NCI-H1417 (cell line): Measurements from ENCODE around the gene ADPRM.

ENCODE experiments used
- DNase-seq, 3 experiments: peaks; one replicate each; lab custom pipeline; 2025; lab: John Stamatoyannopoulos, UW

The ADPRM gene

DNA sequence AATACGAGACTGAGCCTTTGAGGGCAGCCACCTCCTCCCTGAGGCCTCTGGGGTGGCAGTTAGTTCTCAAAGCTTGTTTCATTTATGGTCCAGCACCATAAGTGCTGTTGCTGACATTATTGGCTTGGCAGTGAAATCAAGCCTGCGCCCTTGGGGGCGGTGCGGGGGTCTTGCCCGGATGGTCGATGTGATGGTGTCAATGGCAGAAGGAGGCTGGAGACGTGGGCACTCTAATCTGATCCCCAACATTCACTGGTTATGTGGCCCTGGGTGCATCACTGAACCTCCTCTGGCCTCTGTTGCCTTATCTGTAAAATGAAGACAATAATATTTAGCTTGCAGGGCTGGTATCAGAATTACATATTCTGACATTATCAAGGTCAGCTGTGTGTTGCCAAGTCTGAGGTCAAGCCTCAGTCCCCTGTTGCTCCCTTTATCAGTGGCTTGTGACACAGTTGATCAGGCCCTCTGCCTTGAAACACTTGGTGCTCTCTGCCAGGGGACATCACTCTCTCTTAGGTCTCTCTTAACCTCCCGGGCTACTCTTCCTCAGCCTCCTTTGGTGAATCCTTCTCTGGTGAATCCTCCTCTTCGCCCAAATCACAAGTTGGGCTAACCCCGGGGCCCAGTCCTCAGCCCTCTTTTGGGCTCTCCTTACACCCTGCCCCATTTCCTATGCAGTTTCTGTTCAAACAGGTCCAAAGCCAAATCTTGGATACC is 44.2 kb downstream of the ADPRM start:
- no peak for DNase-seq

DNA sequence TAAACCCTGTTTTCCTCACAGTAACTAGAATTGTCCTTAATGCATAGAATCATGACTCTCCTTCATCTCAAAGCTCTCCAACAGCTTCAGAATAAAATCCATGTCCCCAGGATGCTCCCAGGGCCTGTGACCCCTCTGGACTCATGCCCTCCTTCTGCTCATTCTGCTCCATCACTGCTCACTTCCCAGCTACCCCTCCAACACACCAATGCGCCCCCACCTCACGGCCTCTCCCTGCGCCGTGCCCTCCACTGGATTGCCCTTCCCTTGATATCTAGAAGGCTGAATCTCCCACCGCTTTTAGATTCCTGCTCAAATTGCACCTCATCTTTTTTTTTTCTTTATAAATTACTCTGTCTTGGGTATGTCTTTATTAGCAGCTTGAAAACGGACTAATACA is 45.0 kb downstream of the ADPRM start:
- no peak for DNase-seq

DNA sequence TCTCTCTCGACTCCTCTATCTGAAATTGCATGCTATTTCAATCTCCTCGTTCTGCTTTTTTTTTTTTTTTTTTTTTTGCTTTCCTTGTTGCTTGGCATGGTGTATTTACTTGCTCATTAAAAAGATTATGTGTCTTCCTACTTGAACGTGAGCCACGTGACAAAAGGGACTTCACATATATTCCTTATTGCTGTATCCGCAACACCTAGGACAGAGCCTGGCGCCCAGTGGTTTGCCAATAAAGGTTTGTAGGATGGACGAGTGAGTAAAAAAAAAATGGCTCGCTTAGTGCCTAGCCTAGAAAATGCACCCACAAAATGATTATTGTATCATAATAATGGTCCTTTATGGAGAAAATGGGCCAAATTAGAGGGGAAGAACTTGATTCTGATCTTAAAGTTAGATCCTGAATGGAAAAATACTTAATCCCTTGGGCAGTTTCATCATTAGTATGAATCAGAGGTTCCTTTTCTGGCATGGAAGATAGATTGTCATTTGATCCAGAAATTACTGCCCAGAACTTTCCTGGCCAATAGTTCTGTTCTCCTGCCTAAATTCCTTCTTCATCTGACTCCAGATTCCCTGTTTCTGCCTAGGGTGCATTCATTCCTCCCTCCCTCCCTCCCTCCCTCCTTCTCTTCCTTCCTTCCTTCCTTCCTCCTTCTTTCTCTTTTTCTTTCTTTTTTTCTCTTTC is 46.1 kb downstream of the ADPRM start:
- no peak for DNase-seq

DNA sequence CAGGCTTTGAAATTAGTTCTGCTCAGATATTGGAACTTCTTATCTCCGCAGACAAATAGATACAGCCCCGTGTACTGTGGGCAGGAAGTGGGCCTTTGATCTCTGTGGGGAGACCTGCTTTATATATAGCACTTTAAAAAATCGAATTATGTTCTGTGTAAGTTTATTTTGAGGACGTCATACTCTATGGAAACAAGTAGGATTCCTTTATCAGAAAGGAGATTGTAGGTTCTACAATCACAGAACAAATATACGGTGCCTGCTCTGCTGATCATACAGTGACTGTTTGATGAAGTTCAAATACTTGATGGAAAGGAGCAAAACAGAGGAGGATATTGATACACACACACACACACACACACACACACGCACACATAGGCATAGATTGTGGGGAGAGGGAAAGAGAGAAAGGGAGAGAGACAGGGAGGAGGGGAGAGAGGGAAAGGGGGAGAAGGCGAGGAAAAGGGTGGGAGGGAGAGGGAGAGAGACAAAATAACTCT is 47.2 kb downstream of the ADPRM start:
- no peak for DNase-seq

DNA sequence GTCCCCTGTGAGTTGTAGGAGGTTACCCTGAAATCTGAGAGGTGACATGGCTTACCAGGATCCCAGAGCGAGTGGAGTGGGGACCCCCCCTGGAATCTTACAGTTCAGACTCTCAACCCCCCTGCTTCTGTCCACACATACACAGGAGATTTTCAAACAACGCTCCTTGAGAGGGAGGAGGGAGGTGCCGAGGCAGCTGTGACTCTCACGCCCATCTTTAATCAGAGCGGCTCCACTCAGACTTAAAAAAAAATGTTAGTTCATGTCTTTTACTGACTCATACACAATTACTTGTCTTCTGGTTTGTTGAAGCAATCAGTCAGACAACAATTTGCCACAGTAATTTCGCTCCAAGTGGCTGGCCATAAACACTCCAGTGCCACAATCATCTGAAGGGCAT is 47.8 kb downstream of the ADPRM start:
- no peak for DNase-seq

DNA sequence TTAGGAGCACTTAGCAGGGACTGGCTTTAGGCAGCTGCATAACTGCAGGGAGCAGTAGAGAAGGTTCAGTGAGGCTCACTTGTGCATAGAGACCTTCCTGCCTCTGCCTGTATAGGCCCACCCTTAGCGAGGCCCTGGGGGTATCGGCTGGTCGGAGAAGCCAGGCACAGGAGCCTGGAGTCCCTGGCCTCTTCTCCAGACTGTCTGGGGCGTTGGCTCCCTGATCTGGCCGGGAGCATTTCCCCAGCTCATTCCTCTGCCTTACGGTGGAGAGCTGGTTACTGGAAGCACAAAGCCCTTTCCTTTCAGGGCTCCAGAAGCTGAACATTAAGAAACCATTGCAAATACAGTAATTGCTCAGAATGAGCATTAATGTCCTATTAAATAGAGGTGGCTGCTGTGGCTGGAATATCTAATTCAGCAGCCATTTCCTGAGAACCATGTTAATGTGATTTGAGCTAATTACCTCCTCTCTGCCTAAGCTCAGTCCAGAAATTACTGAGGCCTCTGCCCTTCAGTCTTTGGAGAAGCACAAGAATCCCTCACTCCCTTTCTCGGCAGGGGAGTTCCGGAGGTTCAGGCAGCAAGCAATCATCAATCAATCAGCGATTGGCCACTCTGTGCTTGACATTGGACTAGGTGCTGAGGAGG is 51.3 kb downstream of the ADPRM start:
- no peak for DNase-seq

DNA sequence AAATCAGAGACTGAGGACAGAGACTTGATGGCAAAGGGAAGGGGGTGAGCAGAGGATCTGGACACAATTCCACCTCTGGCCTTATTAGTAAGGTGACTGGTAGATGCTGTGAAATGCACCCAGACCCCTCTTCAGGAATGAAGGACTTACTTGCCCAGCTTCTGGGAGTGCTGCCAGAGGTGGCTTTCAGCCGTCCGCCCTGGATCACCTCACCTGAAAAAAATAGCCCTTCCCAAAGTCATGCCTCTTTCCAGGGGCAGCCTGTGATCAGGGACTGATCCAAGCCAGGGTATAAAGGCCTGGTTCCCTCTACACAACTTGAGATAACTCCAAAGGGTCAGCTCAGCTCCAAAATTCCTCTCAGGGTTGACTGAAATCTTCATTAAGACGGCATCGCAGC is 52.8 kb downstream of the ADPRM start:
- DNase-seq: no peak

DNA sequence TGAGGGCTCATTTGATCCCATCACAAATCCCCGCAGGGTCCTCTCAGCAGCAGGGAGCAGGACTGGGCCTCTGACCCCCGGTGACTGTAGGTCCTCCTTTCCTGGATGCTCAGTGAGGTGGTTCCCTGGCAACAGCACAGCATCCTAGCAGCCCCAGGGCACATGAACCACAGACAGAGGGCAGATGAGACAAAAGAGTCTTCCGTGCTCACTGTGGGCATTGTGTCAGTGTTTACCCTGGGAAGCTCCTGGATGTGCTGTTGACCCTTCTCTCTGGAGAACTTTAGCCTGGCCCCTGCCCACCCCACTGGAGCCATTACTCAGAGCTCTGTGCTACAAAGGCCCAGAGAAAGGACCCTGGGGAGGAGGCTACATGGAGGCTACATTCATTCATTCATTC is 54.2 kb downstream of the ADPRM start:
- peak in 2 of 3 experiments; percentile 2 to 44 for DNase-seq

DNA sequence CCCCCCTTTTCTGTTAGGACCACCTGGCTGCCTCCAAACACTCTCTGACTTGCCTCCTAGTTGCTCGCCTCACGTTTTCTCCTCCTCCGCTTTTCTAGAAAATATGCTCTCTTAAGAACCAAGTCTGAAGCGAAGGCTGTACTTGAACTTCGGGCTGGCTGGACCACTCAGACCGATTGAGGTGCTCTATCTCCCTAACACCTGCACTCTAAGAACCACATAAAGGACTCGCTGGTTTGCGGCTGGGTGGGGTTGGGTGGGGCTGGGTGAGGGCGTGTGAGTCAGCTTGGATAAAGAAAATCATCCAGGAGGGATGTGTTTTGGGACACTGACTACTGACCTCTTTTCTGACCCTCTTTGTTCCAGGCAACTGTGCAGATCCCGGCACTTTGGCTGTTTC is 55.3 kb downstream of the ADPRM start:
- DNase-seq: no peak

DNA sequence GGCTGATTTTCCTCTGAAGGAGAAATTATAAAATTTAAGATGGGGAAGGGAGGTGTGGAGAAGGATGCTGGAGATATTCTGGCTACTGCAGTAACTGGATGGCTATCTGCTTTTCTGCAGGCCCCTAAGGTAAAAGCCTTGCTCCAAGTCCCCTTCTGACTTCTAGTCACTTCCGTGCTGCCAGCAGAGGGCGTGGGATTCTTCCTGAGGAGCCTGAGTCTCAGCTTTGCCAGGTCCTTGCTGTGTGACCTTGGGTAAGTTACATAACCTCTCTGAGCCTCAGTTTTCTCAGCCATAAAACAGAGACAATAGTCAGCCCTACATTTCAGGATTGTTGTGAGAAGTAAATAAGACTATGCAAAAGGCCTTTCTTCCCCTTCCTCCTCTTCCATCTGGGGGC is 56.7 kb downstream of the ADPRM start:
- no peak for DNase-seq

DNA sequence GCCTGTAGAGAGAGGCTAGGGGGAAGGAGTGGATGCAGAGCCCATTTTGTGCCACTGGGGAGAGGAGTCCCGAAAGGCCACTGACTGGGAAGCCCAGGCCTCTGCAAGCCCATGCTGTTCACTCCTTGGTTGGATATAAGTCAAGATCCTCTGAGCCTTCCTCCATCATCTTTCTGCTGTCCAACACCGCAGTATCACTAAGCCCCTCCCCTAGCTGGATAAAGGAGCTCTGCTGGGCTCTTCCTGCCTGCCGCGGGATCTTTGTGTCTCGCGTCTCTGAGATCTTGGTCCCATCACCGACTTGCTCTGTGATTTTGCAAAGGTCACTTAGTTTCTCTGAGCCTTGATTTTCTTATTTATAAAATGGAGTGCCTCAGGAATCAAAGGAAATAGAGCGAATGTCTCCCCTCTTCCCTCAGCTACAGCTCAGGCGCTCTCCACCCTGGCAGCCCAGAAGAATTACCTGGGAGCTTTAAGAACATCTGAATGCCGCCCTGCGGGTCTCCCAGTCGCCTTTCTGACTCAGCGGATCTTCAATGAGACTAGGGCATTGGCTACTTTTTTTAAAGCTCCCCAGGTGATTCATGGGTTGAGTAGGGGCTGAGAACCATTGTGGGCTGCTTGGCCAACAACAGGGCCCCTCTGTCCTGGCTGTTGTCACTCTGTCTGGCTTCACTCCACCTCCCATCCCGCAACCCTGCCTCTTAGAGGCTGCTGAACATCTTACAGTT is 57.6 kb downstream of the ADPRM start:
- DNase-seq: no peak

DNA sequence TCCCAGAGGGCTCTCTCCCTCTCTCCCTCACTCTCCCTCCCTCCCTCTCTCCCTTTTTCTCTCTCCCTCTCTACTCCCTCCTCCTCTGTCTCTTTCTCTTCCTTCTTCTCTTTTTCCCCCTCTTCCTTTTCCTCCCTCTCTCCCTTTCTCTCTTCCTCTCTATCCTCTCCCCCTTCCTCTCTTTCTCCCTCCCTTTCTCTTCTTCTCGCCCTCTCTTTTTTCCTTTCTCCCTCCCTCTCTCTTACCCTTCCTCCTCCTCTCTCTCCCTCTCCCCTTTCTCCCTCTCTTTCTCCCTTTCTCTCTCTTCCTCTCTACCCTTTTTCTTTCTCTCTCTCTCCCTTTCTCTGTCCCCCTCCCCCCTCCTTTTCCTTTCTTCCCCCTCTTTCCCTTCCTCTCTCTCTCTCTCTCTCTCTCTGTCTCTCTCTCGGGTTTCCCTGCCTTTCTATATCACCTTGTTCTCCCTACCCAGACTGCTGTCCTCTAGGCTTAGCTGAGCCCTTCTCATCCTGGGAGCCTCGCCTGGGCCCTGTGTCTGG is 58.3 kb downstream of the ADPRM start:
- no peak for DNase-seq

DNA sequence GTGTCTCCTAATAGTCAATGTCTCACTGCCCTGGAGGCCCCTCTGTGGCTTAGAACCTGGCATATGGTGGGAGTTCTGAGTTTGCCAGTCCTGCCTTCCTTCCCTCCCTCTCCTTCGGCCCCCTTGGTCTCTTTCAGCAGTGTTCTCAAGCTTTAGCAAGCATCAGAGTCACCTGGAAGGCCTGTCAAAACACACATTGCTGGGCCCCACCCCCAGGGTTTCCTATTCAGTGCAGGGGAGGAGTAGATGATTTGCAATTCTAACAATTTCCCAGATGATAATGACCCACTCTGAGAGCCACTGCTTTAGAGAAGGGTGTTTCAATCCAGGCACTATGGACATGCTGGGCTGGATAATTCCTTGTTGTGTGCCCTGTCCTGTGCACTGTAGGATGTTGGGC is 58.8 kb downstream of the ADPRM start:
- DNase-seq: no peak

DNA sequence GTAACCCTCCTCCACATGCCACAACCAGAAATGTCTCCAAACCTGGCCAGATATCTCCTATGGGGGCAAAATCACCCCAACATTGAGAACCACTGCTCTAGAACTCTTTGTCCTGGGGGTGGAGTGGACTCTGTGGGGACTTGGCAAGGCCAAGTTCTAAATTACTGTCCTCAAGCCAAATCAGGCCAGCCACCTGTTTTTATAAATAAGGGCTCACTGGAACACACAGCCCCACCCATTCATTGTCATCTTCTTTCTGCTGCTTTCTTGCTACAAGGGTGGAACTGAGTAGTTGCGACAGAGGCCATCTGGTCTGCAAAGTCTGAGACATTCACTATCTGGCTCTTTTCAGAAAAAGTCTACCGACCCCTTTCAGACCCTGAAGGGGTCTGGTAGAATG is 59.2 kb downstream of the ADPRM start:
- no peak for DNase-seq

DNA sequence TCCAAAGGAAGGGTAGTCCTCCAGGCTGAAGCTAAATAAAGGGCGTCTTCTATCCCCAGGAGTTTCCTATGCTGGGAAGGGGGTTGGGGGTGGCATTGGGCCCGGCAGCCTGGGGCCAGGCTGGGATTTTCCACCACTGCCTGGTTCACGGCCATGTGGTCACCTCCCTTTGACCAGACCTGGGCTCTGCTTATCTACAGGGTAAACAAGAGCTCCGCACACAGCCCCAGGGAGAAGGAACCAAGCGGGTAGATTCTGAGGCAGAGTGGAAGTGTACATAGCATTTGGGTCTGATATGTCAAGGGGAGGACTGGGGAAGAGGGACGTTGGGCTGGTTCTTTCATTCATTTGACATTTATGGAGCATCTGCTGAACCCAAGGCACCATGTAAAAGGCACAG is 59.7 kb downstream of the ADPRM start:
- DNase-seq: no peak

DNA sequence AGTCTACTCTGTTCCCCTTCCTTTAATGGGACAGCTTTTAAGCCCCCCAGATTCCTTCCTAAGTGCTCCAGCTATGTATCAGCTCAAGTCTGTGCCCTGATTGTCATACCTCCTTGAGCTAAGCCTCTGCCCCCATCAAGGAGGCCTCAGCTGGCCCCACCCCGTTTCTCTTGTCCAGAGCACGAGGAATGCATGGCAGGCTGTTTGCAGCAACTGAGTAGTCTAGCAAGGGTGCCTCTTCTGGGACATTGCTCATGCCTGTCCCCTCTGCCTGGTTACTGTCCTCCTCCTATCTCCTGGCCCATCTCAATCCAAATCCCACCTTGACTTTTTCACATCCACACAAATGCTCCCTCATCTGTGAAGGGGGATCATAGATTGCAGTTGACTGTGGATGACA is 60.3 kb downstream of the ADPRM start:
- DNase-seq: no peak

DNA sequence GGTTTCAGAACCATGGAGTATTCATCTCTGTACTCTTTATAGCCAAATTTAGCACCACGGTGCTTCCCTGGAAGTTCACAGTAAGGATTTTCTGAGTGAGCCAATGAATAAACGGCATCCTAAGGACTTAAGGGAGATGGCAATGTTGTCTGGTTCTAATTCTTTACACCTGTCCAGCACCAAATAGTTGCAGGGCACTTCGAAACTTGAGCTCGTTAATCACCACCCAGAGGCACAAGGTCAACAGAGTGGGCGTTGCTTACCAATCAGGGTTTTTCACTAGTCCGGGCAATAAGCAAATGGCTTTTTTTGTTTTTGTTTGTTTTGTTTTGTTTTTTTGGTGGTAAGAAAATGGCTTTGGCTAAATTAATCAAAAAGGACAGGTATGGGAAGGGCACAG is 60.7 kb downstream of the ADPRM start:
- no peak for DNase-seq
